Measurements from ENCODE around the gene KCTD2.
A peak's percentile ranks its signal among the peaks of the same experiment; 100 is the strongest.
"Not testable (repeated sequence)": the region's sequence is repeated elsewhere in the genome, so short reads cannot be mapped to it uniquely, and the experiment has no call there.

Gene KCTD2

DNA sequence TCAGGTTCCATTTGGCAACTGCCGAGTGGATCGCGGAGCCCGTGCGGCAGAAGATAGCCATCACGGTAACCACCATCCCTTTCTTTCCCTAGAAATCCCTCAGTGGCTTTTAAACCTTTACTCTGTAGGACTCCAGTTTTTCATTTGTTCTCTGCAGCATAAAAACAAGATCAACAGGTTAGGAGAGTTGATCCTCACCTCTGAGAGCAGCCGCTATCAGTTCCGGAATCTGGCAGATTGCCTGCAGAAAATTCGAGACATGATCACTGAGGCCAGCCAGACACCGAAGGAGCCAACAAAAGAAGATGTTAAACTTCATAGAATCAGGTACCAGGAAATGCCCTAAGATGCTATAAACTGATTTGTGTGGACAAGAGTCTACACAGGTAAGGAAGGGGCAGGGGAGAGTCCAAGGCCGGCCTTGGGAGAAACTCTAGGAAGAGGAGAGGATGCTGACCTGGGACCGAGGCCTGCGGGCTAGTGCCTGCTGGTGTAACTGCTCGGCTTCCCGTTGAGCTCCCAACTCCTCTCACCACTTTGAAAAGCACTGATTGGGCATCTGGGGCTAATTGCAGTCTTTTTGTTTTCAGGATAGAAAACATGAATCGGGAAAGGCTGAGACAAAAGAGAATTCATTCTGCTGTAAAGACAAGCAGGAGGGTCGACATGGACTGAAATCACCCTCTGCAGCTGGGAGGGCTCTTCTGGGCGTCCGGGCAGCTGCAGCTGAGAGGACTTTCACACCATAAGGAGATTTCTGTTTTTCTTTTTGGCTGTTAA is 26.5 kb upstream of the KCTD2 start:
- DNase-seq, result no peak

DNA sequence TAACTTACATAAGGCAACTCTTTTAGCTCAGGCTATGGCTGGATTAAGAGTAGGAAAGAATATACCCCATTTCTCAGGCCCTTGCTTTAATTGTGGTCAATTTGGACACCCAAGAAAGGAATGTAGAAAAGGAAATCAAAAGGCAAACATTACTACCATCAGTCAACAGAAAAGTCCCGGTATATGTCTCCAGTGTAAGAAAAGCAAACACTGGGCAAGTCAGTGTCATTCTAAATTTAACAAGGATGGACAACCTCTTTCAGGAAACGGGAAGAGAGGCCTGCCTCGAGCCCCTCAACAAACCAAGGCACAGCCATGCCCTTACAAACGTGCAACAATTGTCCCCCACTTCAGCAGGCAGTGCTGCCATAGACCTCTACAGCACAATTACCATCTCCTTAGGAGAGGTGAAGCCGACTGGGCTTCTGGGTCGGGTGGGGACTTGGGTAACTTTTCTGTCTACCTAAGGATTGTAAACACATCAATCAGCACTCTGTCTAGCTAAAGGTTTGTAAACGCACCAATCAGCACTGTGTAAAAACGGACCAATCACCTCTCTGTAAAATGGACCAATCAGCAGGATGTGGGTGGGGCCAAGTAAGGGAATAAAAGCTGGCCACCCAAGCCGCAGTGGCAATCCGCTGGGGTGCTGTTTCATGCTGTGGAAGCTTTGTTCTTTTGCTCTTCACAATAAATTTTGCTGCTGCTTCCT is 22.2 kb upstream of the KCTD2 start:
- no peak for DNase-seq

DNA sequence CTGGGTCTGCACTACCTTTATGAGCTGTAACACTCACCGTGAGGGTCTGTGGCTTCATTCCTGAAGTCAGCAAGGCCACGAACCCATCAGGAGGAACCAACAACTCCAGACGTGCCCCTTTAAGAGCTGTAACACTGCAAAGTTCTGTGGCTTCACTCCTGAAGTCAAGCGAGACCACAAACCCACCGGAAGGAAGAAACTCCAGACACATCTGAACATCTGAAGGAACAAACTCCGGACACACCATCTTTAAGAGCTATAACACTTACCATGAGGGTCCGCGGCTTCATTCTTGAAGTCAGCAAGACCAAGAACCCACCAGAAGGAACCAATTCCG is 21.7 kb upstream of the KCTD2 start:
- DNase-seq, result not testable (repeated sequence)

DNA sequence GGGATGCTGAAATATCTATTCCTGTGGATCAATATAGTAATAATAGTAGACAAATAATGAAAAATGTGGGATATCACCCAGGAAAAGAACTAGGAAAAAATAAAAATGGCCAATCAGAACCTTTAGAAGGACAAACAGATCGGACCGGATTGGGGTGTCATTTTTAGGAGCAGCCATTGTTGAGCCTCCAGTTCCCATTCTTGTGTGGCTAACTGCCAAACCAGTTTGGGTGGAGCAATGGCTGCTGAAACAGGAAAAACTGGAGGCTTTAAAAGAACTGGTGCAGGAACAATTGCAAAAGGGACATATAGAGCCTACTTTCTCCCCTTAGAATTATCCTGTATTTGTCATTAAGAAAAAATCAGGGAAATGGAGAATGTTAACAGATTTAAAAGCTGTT is 20.4 kb upstream of the KCTD2 start:
- DNase-seq, result not testable (repeated sequence)

DNA sequence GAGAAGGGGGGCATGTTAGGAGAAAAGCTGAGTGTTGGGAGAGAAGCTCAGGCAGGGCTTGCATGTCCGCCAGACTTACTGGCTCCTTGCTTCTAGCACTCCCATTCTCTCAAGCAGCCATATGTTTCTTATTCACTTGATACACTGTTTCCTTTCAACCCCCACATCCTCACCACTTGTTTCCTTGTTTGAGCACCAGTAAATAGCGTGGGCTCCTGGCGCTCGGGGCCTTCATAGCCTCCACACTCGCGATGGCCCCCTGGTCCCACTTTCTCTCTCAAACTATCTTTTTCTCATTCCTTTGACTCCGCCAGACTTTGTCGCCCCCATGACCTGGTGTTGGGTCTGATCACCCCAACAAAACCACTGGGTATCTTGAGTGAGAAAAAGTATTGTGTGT is 16.9 kb upstream of the KCTD2 start:
- DNase-seq, result no peak

DNA sequence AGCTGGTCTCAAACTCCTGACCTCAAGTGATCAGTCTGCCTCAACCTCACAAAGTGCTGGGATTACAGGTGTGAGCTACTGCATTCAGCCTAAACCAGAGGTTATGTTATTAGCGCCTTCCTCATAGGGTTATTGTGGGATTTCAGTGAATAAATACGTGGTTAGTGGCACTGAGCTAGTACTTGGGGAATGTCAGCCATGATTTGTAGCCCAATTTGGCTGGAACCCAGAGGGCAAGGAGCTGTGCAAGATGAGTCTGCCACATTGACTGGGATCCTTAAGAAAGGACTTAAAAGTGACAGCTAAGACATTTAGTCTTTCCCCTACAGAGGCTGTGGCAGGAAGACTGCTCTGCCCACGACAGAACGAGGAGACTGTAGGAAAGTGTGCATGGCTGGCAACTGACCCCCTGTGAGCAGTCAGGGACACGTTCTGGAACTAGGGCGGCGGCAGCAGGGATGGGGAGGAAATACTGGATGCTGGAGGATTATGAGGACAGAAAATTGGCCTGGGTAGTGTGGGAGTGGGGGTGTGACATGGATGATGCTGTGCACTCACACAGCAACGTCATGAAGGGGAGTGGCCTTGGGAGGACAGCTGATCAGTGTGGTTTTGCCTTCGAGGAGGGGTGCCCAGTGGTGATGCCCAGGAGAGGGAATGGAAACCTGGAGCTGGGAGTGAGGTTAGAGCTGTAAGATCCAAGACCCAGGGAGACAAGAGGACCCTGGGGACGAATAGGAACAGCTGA is 14.9 kb upstream of the KCTD2 start:
- peak; percentile 42 to 60 for DNase-seq

DNA sequence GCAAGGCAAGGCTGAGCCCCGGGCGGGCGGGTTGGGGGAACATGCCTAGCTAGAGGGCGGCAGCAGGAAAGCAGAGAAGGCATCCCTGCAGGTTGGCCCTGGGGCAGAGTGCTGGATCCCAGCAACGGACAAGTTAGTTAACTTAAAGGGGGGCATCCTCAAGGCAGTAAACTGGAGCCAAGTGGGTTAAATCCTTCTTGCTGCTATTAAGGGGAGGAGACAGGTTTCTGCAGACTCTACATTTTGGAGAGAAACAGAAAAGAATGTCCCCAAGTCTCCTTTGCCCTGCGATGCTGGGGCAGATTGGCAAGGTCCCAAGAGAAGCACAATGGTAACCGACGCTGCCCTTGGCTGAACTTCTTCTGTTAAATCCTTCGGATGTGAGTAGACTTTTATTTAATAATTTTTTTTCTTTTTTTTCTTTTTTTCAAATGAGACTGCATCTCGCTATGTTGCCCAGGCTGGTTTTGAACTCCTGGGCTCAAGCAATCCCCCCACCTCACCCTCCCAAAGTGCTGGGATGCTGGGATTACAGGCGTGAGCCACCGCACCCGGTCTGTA is 14.2 kb upstream of the KCTD2 start:
- DNase-seq, result no peak

DNA sequence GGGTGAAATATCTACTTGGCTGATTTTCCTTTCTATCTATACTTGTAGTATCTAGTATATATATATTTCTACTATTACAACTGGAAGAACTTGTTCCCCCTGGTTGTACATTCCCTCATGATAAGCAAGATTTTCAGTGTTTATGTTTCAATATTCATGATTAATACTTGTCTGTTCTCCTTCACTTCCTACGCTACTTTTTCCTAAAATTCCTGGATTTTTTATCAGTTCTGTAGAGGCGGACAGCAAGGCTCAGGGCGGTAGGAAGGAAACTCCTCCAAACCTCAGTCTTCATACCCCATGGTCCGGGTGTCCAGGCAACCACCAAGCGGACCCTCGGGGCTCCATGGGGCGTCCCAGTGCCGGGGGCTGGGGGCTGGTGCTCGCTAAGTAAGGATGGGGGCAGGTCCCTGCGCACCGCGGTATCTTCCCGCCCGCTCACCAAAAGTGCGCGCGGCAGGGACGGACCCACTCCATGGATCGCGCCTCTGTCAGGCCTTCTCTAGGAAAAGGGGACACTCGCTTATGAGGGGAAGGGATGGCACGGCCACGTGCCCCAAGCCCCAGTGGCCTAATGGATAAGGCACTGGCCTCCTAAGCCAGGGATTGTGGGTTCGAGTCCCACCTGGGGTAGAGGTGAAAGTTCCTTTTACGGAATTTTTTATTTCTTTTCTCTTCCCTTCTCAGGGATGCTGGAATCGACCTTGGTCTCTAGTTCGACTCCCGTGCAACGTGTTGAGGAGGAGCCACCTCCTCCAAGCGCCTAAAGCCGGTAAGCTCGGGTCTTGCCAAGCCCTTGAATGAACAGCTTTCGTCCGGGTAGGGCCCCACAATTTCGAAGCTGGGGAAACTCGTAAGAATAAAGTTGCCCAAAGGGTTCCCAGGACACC is 13.4 kb upstream of the KCTD2 start:
- DNase-seq, result peak; percentile 79 to 93

DNA sequence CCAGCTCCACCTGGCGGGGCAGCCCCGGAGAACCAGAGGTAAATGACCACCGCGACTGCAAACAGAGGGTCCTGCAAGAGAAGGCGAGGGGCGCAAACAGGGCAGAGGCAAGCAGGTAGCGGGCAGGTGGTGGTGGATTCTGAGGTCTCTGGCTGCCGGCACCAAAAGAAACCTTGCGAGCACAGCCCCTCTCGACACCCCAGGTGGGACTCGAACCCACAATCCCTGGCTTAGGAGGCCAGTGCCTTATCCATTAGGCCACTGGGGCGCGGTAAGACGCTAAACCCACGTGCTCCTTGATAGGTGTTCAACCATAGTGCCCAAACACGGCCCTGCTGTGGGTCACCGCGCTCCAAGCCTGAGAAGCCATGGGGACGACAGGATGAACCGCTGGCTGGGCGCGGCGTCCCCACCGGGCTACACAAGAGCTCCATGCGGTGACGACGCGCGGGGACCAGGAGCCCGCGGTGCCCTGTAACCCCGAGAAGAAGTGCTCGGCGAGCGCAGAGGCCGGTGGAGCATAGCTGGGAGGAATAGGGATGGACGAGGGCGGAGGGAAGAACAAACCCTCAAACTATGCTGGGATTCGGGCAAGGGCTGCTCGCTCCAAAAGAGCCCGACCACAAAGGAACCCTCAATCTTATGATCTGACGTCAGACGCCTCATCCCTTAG is 12.7 kb upstream of the KCTD2 start:
- DNase-seq, result peak; percentile 82 to 96

DNA sequence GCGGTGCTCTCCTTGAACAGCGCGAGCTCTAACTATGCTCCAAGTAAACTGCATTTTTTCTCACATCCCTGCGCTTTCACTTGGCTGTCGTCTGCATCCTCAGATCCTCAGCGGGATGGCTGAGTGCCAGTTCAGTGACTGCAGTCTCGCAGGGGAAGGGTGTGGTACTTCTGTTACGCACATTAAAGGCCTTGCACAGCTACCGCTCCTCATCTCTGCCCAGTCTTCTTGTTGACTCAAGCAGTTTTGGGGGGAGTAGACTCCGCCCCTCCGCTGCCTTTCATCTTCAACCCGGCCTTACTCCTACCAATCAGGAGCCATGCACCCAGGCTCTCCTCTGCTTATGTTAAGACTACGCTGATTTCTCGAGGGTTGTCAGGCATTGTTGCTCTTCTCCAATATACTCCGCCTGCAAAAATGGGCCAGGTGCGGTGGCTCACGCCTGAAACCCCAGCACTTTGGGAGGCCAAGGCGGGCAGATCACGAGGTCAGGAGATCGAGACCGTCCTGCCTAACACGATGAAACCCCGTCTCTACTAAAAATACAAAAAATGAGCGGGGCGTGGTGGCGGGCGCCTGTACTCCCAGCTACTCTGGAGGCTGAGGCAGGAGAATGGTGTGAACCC is 10.3 kb upstream of the KCTD2 start:
- peak; percentile 60 to 85 for DNase-seq

DNA sequence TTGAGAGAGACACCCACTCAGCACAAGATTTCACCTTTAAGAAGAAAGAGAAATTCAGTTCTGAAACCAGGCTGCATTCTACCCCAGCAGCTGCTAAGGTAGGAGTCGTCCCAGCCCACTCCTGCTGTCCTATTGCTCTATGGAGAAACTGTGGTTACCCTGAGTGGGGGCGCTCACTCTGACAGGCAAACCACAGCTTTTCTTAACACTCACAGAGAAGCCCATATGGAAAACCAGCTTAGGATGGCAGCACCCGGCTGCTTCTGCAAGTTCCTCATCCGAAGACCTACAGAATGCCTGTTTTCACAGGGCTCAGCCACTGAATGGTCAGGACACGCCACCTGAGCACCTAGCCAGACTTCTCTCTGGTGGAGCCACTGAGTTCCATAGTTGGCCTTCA is 7.8 kb upstream of the KCTD2 start:
- DNase-seq, result no peak

DNA sequence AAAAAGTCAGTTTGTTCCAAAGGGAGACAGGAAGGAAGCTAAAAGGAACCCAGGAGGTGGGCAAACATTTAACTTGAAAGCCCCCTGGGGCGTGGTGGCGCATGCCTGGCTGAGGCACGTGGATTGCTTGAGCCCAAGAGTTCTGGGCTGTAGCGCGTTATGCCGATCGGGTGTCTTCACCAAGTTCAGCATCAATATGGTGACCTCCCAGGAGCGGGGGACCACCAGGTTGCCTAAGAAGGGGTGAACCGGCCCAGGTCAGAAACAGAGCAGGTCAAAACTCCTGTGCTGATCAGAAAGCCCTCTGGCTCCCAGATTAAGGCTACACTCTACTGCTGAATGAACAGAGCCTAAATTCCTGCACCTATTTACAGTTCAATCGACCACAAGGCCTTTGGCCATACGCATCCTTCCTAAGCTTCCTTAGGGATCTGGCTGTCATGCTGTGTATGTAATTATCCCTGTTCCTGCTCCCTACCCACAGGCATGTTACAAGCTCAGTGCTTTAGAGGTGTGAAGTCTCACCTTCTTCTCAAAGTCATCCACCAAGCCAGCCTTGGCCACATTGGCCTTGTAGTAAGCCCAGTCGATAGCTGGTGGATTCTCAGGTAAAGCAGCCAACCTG is 5.3 kb upstream of the KCTD2 start:
- no peak for DNase-seq

DNA sequence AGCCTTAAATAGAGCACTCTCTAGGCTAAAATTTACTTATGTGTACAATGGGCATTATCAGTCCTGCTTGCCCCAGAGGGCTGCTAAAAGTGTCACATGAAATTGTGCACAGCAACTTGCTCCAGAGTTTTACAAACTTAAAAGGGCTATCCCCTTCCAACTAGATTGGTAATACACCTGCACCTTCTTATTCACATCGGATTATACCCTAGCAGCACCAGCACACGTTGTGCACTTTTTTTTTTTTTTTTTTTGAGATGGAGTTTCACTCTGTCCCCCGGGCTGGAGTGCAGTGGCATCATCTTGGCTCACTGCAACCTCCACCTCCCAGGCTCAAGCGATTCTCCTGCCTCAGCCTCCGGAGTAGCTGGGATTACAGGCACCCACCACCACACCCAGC is 3.2 kb upstream of the KCTD2 start:
- DNase-seq, result not testable (repeated sequence)

DNA sequence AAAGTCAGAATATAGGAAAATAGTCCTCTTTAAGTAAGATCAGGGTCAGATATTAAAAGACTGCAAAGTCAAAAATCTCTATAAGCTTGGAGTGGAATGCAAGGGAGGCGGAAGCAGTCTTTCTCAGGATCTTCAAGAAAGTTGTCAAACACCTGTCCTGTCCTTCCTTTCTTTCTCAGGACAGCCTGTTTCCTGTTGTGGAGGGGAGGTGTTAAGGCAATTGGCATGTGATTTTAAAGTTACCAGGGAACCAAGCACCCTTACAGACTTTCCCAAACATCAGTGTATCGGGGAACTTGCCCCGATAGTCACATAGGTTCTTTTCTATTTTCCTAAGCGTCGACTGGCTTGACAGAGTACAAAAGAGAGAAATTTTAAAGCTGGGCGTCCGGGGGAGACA is 2.3 kb upstream of the KCTD2 start:
- no peak for DNase-seq

DNA sequence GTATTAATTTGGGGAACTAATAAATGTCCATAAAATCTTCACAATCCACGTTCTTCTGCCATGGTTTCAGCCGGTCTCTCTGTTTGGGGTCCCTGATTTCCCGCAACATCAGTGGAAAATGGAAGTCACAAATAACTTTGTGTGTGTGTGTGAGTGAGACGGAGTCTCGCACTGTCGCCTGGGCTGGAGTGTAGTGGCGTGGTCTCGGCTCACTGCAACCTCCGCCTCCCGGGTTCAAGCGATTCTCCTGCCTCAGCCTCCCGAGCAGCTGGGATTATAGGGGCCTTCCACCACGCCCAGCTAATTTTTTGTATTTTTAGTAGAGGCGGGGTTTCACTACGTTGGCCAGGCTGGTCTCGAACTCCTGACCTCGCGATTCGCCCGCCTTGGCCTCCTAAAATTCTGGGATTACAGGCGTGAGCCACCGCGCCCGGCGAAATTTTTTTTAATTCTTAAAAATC is 1.0 kb upstream of the KCTD2 start:
- DNase-seq, result peak in 1 of 2 experiments; percentile 34

DNA sequence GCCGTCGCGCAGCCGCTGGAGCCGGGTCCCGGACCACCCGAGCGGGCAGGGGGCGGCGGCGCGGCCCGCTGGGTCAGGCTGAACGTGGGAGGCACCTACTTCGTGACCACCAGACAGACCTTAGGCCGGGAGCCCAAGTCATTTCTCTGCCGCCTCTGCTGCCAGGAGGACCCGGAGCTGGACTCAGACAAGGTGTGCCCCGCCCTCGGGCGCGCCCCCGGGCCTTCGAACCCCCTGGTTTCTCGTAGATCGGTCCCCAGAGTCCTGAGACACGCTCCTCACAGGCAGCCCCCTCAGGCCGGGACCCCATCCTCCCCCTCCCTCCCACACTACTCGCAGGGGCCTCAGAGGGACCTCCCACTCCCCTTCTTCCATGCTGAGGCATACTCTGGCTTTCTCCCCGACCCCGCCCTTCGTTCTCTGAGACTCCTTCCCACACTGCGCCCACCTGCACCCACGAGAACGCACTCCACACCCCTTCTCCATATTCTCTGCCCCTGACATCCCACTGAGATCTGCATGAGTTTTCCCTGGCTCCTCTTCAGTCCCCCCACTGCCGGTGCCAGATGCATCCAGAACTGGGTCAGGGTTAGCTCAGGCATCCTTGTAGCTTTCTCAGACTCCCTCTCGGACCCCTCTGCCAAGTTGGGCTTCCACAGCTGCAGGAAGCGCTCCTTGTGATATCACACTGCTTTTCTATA is 523 bp downstream of the KCTD2 start:
- DNase-seq, result peak; percentile 25 to 49

DNA sequence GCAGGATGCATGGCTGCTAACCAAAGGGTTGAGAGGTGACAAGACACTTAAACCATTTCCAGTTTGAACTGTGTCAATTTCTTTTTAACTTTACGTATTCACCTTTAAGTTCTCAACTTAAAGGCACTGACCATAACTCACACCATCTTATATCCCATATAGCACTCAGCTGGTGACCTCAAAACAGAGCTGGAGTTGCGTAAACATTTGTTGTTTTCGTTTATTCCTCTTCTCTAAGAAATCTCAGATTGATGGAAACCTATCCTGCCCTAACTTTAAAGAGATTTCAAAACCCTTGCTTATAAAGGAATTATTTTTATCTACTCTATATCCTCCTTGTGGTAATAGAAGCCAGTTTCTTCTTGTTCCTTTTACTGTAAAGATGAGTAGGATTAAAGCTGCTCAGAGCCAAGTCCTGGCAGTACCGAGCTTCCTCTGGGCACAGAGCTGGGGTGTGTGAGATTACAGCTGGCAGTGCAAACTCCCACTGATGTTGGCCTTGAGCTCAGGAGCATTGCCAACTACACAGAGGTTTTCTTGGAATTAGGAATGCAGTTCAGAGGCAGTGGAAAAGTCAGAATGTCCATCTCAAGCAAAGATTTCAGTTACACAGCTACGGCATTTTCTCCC is 1.3 kb downstream of the KCTD2 start:
- DNase-seq, result no peak

DNA sequence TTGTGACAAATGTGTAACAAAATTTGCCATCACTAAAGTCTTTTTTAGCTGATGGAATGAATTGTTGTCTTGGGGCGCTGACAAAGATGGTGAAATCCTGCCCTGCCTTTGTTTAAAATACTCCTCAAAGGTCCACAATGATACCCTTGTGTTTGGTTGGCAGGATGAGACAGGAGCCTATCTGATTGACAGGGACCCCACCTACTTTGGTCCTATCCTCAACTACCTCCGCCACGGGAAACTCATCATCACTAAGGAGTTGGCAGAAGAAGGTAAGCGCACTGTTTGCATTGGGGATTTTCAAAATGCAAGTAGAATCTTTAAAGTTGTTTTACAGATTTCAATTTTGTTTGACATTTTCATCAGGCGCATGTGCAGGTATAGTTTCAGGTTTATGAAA is 2.0 kb downstream of the KCTD2 start:
- DNase-seq, result no peak

DNA sequence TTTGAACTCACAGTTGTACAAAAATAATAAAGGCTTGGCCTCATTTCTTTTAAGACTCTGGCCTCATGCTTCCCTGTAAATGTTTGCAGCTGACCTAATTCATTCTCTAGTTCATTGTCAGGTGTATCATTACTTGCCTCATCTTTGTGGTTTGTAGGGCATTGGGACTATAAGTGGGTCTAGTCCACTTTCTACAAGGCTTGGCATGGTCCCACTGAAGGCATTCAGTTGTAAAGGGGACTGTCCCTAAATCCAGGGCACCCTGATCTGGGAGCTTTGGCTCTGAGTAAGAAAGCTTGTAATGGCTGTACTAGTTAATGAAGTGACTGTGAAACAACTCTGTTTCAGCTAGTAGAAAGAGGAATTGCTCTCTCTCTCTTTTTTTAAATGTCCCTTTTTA is 2.7 kb downstream of the KCTD2 start:
- no peak for DNase-seq

DNA sequence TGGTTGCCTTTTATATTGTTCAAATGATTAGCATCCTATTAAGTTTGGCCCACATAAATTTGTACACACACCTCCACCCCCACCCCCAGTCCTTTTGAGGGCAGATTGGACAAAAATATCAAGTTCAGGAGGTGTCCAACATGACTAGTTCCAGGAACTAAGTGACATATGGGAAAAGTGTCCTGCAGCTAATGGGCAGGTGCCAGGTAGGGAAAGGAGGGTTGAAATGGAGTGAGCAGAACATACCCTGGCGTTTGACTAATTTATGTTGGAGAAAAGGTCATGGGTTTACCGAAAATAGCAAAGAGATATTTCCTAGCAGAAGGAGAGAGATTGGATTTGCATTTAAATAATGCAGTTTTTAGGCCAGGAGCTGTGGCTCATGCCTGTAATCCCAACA is 4.9 kb downstream of the KCTD2 start:
- no peak for DNase-seq

Measured in stimulated activated CD4-positive, alpha-beta T cell treated with anti-CD3 and anti-CD28 coated beads, Interleukin-4, amount 100 ng/mL, for 4 hours (primary cell).